Right lobe of liver (tissue), 4 donors: Measurements from ENCODE around the gene RIT2.

Source experiments
- POLR2A ChIP-seq: fragments of 450-650 bp; IDR thresholded peaks from one replicate; pipeline ENCODE4 v1.6.1; 2017; ENCODE audit warnings: antibody characterized with exemption, mild to moderate bottlenecking
- TF ChIP-seq, protein P1 (sequence below), 4 donors: fragments of 200-600 bp in 3 of 4; fragments of 450-650 bp in 1 of 4; IDR thresholded peaks; one replicate each; pipeline versions ENCODE4 v1.5.1 to v1.8.0; 2016 to 2022; ENCODE audit warnings: antibody characterized with exemption in 4 of 4, mild to moderate bottlenecking in 2 of 4
- donor health status: DM: no; HTN: no; CAD: no.
- donor health status: DM: no; HTN: no; CAD: no.
- donor health status: DM: no; HTN: yes; CAD: no.

DNA sequence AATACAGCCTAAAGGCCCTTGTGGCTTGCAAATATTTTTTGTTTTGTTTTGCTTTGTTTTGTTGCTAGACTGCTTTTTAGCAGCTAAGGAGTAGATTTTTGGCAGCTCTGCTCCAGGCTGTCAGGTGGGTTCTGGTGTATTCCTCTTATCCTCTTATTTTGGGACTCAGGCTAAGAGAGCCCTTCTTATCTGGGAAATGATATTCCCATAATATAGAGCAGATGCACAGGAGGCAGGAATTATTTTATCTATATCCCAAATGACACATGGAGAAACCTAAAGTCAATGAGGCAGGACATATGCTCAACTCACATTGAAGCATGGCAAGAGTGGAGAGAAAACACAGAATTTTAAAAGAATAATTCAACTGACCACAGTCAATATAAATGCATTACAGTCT, 369.6 kb downstream of the RIT2 start:
- TF ChIP-seq, protein P1, sequence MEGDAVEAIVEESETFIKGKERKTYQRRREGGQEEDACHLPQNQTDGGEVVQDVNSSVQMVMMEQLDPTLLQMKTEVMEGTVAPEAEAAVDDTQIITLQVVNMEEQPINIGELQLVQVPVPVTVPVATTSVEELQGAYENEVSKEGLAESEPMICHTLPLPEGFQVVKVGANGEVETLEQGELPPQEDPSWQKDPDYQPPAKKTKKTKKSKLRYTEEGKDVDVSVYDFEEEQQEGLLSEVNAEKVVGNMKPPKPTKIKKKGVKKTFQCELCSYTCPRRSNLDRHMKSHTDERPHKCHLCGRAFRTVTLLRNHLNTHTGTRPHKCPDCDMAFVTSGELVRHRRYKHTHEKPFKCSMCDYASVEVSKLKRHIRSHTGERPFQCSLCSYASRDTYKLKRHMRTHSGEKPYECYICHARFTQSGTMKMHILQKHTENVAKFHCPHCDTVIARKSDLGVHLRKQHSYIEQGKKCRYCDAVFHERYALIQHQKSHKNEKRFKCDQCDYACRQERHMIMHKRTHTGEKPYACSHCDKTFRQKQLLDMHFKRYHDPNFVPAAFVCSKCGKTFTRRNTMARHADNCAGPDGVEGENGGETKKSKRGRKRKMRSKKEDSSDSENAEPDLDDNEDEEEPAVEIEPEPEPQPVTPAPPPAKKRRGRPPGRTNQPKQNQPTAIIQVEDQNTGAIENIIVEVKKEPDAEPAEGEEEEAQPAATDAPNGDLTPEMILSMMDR (IDR thresholded peaks at IDR 0.05): no peak
- TF ChIP-seq POLR2A: no peak
